GM12865 (cell line): ENCODE results near the gene TCEA2.

Experiments
- DNase-seq: peaks from one replicate; pipeline ENCODE4 v3.0.0; 2010; ENCODE audit warnings: low read depth
- H3K4me3 ChIP-seq: 2 replicates; pipeline ENCODE4 v1.5.1; 2011; ENCODE audit warnings: mild to moderate bottlenecking, low read depth, low read length, control low read depth
- CTCF ChIP-seq: IDR thresholded peaks from 2 replicates; pipeline ENCODE4 v1.5.1; 2011; ENCODE audit warnings: low read length, control low read depth, low read depth, inconsistent platforms; ENCODE audit not compliant: insufficient read depth; ENCODE audit errors: missing control alignments

Gene TCEA2

GRCh38 chr20:64045346-64046011 lies 17.5 kb upstream of the TCEA2 start:
- no peak for DNase-seq
- H3K4me3 ChIP-seq: no peak overlapping the region
- TF ChIP-seq CTCF: no peak

GRCh38 chr20:64047046-64047389 lies 16.0 kb upstream of the TCEA2 start:
- no peak for TF ChIP-seq CTCF
- no peak for DNase-seq
- H3K4me3 ChIP-seq: no peak overlapping the region

GRCh38 chr20:64047968-64048401 lies 15.0 kb upstream of the TCEA2 start:
- TF ChIP-seq CTCF: no peak
- no peak overlapping the region for H3K4me3 ChIP-seq
- no peak for DNase-seq

GRCh38 chr20:64048402-64049044 lies 14.5 kb upstream of the TCEA2 start:
- no peak for TF ChIP-seq CTCF
- DNase-seq: no peak
- H3K4me3 ChIP-seq: no peak overlapping the region

DNA sequence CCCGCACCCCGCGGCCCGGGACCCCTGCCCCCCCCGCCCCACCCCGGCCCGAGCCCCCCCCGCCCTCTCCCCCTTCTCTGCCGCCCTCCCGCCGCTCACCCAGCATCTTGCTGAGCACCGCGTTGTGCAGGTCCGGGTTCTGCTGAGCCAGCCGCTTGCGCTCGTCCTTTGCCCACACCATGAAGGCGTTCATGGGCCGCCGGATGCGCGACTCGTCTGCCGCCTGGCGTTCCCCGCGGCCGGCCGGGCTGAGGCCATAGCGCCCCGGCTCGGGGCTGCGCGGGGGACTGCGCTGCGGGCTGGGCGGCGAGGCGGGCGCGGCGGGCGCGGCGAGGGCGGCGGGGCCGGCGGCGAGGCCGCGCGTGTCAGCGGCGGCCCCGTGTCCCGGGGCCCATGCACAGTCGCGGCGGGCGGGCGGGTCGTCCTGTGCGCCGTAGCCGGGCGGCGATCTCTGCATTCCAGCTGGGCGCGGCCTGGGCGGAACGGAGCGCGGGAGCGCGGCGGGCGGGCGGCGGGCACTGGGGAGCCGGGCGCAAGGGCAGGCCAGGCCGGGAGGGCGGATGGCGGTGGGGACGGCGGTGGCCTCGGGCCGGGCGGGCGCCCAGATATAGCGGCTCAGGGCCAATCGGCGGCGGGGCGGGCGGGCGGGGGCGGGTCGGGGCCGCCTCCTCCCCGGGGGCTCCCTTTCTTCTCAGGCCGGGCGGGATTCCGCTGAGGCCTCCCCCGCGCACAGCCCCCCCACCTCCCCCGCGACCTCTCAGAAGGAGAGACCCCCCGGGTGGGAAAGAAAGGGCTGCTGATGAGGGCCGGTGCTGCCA lies 13.7 kb upstream of the TCEA2 start, which contains the start of gene SOX18:
TSS of gene SOX18 (minus strand) at position 580 of the 818 bp plus-strand sequence. CDS start at position 457, 123 bp downstream.
- H3K4me3 ChIP-seq: no peak within 1 kb of the TSS
- no peak for TF ChIP-seq CTCF
- peak; percentile 59 for DNase-seq

DNA sequence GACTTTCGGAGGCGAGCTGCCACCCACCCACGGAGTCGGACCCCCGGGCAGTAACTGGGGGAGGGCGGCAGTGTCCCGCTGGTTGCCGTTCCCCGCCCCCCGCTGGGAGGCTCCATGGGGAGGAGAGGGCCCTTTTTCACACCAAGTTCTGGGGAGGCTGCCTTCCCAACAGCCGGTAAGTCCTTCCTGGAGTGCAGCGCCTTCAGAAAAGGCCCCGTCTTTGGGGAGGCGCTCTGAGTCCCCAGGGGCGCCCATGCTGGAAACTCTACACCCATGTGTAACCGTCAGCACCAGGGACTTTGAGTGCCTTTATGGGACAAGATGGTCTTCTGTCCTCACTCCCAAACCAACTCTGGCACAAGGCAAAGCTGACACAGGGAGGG lies 13.1 kb upstream of the TCEA2 start:
- DNase-seq: no peak
- no peak overlapping the region for H3K4me3 ChIP-seq
- TF ChIP-seq CTCF: no peak
